ENCODE results near the gene C10orf143. TPM values are rescaled to one million over a fixed set of nuclear protein-coding genes. Genes with fewer than 3 reads are reported as not detected.

Gene C10orf143
- total RNA-seq, 1 experiment from 2014 or later, result 1.6 TPM

DNA sequence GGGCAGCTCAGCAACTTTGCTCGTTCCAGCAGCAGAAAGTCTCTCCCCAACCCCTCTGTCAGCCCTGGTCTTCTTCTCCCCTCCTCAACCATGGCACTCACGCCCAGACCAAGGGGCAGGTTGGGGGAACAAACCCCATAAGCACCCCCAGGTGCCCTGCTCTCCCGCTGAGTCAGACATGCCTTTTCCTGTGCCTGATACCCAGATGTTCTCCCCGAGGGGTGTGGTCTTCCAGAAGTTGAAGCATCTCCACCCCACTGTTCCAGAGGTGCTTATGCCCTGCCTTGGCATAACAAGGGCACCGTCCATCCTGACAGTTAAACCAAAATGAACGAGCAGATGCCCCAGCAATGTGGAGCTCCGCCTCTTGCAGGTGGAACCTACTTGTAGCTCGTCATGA lies 67.1 kb downstream of the C10orf143 start:
- ATAC-seq (no peak), DNase-seq (ENCODE audit: low spot score) (no peak)
- Mint-ChIP-seq H3K4me3 (no peak overlapping the region), H3K9me3 (no peaks in the 10 kb centered on the region), H3K4me1 (peaks cover 22% of the 10 kb centered on the region), H3K27me3 (ENCODE audit: low read depth) (no peaks in the 10 kb centered on the region), H3K27ac (no peak overlapping the region), H3K36me3 (no peaks in the 10 kb centered on the region)
- ChIA-PET POLR2A (no interaction called here), CTCF (interaction anchor here (0.6 to 2.6 kb wide), 2 partner anchors 67 to 72 kb away, joined by 4 to 16 read pairs; partner anchors contain the start of gene C10orf143)
- TF ChIP-seq CBFB (CRISPR knock-in tag; IDR thresholded peaks at IDR 0.05; ENCODE audit: low read depth) (no peak), IRF1 (CRISPR knock-in tag; IDR thresholded peaks at IDR 0.05) (no peak), NR1H2 (CRISPR knock-in tag; IDR thresholded peaks at IDR 0.05) (no peak), TP53 (CRISPR knock-in tag; IDR thresholded peaks at IDR 0.05) (no peak), EMX1 (CRISPR knock-in tag; IDR thresholded peaks at IDR 0.05) (no peak)
- TF ChIP-seq, protein P1, sequence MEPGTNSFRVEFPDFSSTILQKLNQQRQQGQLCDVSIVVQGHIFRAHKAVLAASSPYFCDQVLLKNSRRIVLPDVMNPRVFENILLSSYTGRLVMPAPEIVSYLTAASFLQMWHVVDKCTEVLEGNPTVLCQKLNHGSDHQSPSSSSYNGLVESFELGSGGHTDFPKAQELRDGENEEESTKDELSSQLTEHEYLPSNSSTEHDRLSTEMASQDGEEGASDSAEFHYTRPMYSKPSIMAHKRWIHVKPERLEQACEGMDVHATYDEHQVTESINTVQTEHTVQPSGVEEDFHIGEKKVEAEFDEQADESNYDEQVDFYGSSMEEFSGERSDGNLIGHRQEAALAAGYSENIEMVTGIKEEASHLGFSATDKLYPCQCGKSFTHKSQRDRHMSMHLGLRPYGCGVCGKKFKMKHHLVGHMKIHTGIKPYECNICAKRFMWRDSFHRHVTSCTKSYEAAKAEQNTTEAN (CRISPR knock-in tag; IDR thresholded peaks at IDR 0.05), result no peak
- TF ChIP-seq, protein P2, sequence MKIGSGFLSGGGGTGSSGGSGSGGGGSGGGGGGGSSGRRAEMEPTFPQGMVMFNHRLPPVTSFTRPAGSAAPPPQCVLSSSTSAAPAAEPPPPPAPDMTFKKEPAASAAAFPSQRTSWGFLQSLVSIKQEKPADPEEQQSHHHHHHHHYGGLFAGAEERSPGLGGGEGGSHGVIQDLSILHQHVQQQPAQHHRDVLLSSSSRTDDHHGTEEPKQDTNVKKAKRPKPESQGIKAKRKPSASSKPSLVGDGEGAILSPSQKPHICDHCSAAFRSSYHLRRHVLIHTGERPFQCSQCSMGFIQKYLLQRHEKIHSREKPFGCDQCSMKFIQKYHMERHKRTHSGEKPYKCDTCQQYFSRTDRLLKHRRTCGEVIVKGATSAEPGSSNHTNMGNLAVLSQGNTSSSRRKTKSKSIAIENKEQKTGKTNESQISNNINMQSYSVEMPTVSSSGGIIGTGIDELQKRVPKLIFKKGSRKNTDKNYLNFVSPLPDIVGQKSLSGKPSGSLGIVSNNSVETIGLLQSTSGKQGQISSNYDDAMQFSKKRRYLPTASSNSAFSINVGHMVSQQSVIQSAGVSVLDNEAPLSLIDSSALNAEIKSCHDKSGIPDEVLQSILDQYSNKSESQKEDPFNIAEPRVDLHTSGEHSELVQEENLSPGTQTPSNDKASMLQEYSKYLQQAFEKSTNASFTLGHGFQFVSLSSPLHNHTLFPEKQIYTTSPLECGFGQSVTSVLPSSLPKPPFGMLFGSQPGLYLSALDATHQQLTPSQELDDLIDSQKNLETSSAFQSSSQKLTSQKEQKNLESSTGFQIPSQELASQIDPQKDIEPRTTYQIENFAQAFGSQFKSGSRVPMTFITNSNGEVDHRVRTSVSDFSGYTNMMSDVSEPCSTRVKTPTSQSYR (CRISPR knock-in tag; IDR thresholded peaks at IDR 0.05), result no peak

DNA sequence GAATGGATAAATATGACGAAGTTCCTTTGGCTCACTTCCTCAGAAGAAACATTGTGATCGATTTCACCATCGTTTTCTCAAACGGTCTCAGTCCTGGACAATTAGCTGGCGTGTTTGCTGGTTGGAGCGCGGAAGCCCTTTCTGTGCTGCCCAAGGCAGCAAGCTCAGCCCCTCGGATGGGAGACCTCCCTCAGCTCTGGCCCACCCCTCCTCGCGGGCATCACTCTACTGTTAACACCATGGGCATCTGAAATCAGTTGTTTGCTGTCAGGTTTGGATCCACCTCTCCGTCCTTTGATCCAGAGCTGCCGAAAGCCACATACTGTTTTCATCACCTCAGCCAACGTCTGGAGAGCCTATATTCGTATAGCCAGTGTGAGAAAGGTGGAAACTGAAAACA lies 68.2 kb downstream of the C10orf143 start:
- DNase-seq (ENCODE audit: low spot score) (no peak), ATAC-seq (no peak)
- ChIA-PET CTCF (interaction anchor here (0.9 kb wide), 1 partner anchor 68 kb away, joined by 3 read pairs; the partner anchor contains the start of gene C10orf143), POLR2A (no interaction called here)
- Mint-ChIP-seq H3K27ac (no peak overlapping the region), H3K4me3 (no peak overlapping the region), H3K27me3 (ENCODE audit: low read depth) (no peaks in the 10 kb centered on the region), H3K9me3 (no peaks in the 10 kb centered on the region), H3K4me1 (peaks cover 22% of the 10 kb centered on the region), H3K36me3 (no peaks in the 10 kb centered on the region)
- TF ChIP-seq KAT7 (CRISPR knock-in tag; IDR thresholded peaks at IDR 0.05; ENCODE audit: borderline replicate concordance) (no peak), ZSCAN18 (CRISPR knock-in tag; IDR thresholded peaks at IDR 0.05) (no peak), USF1 (CRISPR knock-in tag; IDR thresholded peaks at IDR 0.05) (no peak), CREB1 (CRISPR knock-in tag; IDR thresholded peaks at IDR 0.05) (no peak), IRF1 (CRISPR knock-in tag; IDR thresholded peaks at IDR 0.05) (no peak), ZNF532 (CRISPR knock-in tag; IDR thresholded peaks at IDR 0.05; ENCODE audit: borderline replicate concordance) (no peak), RELA (CRISPR knock-in tag; IDR thresholded peaks at IDR 0.05; ENCODE audit: borderline replicate concordance) (no peak), JAZF1 (CRISPR knock-in tag; IDR thresholded peaks at IDR 0.05) (no peak), CREM (CRISPR knock-in tag; IDR thresholded peaks at IDR 0.05) (no peak), OVOL2 (CRISPR knock-in tag; IDR thresholded peaks at IDR 0.05; ENCODE audit: borderline replicate concordance) (no peak)
- TF ChIP-seq, protein P3, sequence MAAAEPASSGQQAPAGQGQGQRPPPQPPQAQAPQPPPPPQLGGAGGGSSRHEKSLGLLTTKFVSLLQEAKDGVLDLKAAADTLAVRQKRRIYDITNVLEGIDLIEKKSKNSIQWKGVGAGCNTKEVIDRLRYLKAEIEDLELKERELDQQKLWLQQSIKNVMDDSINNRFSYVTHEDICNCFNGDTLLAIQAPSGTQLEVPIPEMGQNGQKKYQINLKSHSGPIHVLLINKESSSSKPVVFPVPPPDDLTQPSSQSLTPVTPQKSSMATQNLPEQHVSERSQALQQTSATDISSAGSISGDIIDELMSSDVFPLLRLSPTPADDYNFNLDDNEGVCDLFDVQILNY (CRISPR knock-in tag; IDR thresholded peaks at IDR 0.05), result no peak
- TF ChIP-seq, protein P2 (CRISPR knock-in tag; IDR thresholded peaks at IDR 0.05), result no peak
- TF ChIP-seq, protein P4, sequence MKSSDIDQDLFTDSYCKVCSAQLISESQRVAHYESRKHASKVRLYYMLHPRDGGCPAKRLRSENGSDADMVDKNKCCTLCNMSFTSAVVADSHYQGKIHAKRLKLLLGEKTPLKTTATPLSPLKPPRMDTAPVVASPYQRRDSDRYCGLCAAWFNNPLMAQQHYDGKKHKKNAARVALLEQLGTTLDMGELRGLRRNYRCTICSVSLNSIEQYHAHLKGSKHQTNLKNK (CRISPR knock-in tag; IDR thresholded peaks at IDR 0.05), result no peak

Measured in WTC11 (cell line).